ENCODE data around the gene SEMA3B.

DNA sequence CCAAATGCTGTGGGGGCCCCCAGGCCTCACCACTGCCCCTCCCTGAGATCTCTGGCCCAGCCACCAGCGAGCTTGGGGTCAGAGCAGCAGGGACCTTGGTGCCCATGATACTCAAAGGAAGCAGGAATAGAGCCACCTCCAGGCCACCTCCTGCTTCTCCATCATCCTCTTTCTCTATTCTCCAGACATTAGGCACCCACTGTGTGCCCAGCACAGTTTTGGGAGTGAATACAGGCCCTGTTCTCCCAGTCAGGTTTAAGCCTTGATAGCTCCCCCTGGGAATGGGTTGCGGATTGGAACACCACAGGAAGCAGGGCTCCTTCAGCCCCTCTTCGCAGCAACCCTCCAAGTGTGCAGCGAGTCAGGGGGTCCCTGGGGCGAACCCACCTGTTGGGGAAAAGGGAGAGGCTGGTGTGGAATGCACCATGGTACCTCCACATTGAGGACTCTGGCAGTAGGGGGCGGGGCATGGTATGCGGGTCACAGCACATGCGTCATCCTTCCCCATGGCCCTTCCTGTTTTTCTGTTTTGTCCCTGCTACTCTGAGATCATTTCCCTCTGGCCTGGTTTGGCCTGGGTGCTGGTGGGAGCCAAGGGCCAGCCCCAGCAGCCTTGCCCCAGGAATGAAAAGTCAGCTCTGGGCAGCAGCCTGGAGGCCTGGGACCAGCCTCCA is 14.2 kb upstream of the SEMA3B start:
- TF ChIP-seq CTCF (IDR thresholded peaks at IDR 0.05; ENCODE audit: low read length) (no peak), EZH2 (optimal IDR thresholded peaks at IDR 0.05; ENCODE audit: low read depth, low read length) (no peak)
